IMR-90 (cell line): ENCODE results near the gene DHRS3. TPM values are rescaled to one million over a fixed set of nuclear protein-coding genes. Genes with fewer than 3 reads are reported as not detected.
A peak's percentile ranks its signal among the peaks of the same experiment; 100 is the strongest.

Source experiments
- ATAC-seq: fragments of 200-7000 bp; cut with Tn5 transposase; 2 replicates; pipeline ENCODE4 v1.9.1; 2020; ENCODE audit warnings: low read depth, mild to moderate bottlenecking, moderate library complexity
- BruUV-seq: library from RNA; stranded (reverse); fragments of 400-500 nt; replicated peaks from 2 replicates; lab custom pipeline; 2021; lab: Mats Ljungman, UMichigan
- CTCF ChIA-PET: fragments of 300-600 bp; formaldehyde crosslinking; extraction: SDS; loops from one replicate; lab custom pipeline; 2021; ENCODE audit warnings: antibody characterized with exemption; lab: Yijun Ruan, JAX
- POLR2A ChIA-PET: fragments of 300-600 bp; sonication (Branson Sonifier 250); formaldehyde crosslinking; loops from one replicate; lab custom pipeline; 2022; ENCODE audit warnings: antibody characterized with exemption; ENCODE audit not compliant: unreplicated experiment; lab: Charles Lee
- DNase-seq: peaks from one replicate; pipeline ENCODE4 v3.0.0; 2013
- H2AFZ ChIP-seq: replicated peaks from 2 replicates; pipeline ENCODE3; 2013; ENCODE audit warnings: low read length, mild to moderate bottlenecking; ENCODE audit not compliant: poor library complexity
- H2AK5ac ChIP-seq: 2 replicates; pipeline ENCODE4 v1.6.1; 2013; ENCODE audit warnings: low read depth, low read length, inconsistent platforms
- H2AK9ac ChIP-seq: replicated peaks from 2 replicates; pipeline ENCODE3; 2013; ENCODE audit warnings: mild to moderate bottlenecking, low read depth, low read length, moderate library complexity; ENCODE audit not compliant: poor library complexity
- H2BK120ac ChIP-seq: 2 replicates; pipeline ENCODE4 v1.6.1; 2013; ENCODE audit warnings: low read depth, low read length, inconsistent platforms
- H2BK15ac ChIP-seq: 3 replicates; pipeline ENCODE4 v1.6.1; 2013; ENCODE audit warnings: low read depth, low read length, inconsistent platforms
- H2BK20ac ChIP-seq: 2 replicates; pipeline ENCODE4 v1.6.1; 2013; ENCODE audit warnings: low read depth, mild to moderate bottlenecking, inconsistent platforms, low read length, moderate library complexity
- H2BK5ac ChIP-seq: 2 replicates; pipeline ENCODE4 v1.6.1; 2013; ENCODE audit warnings: mild to moderate bottlenecking, low read depth, low read length, inconsistent platforms; ENCODE audit not compliant: poor library complexity, severe bottlenecking
- H3K14ac ChIP-seq: replicated peaks from 2 replicates; pipeline ENCODE4 v1.6.1; 2013; ENCODE audit warnings: low read depth, low read length, inconsistent platforms
- H3K18ac ChIP-seq: 2 replicates; pipeline ENCODE4 v1.6.1; 2013; ENCODE audit warnings: low read depth, low read length, control low read depth
- H3K23ac ChIP-seq: 2 replicates; pipeline ENCODE4 v1.6.1; 2013; ENCODE audit warnings: low read depth, low read length, inconsistent platforms
- H3K27ac ChIP-seq: 2 replicates; pipeline ENCODE4 v1.5.1; 2013; ENCODE audit warnings: mild to moderate bottlenecking, control low read depth, low read length; ENCODE audit not compliant: insufficient read depth
- H3K27me3 ChIP-seq: 2 replicates; pipeline ENCODE4 v1.6.1; 2013; ENCODE audit warnings: low read length; ENCODE audit not compliant: control insufficient read depth, insufficient read depth
- H3K36me3 ChIP-seq: 2 replicates; pipeline ENCODE4 v1.6.1; 2013; ENCODE audit warnings: low read length, mixed read lengths; ENCODE audit not compliant: control insufficient read depth, insufficient read depth
- H3K4ac ChIP-seq: 2 replicates; pipeline ENCODE4 v1.6.1; 2013; ENCODE audit warnings: low read depth, low read length, inconsistent platforms
- H3K4me1 ChIP-seq: 2 replicates; pipeline ENCODE4 v1.6.1; 2013; ENCODE audit warnings: low read length, mixed read lengths; ENCODE audit not compliant: control insufficient read depth, insufficient read depth
- H3K4me2 ChIP-seq: 2 replicates; pipeline ENCODE4 v1.6.1; 2013; ENCODE audit warnings: low read depth, mild to moderate bottlenecking, control low read depth, low read length, moderate library complexity
- H3K4me3 ChIP-seq: 2 replicates; pipeline ENCODE4 v1.5.1; 2013; ENCODE audit warnings: low read depth, mild to moderate bottlenecking, control low read depth, low read length, moderate library complexity; ENCODE audit not compliant: insufficient read depth
- H3K56ac ChIP-seq: 2 replicates; pipeline ENCODE4 v1.6.1; 2013; ENCODE audit warnings: low read length, inconsistent platforms; ENCODE audit not compliant: insufficient read depth; ENCODE audit errors: extremely low read depth
- H3K79me1 ChIP-seq, 2 experiments: 2 replicates each; pipeline ENCODE4 v1.6.1; 2013; ENCODE audit warnings: low read length in 2 of 2, inconsistent platforms in 1 of 2, low read depth in 1 of 2
- H3K9ac ChIP-seq: 2 replicates; pipeline ENCODE4 v1.6.1; 2013; ENCODE audit warnings: low read depth, low read length, control low read depth
- H3K9me1 ChIP-seq: 2 replicates; pipeline ENCODE4 v1.6.1; 2013; ENCODE audit warnings: low read length, inconsistent platforms; ENCODE audit not compliant: insufficient read depth
- H3K9me3 ChIP-seq: 2 replicates; pipeline ENCODE4 v1.6.1; 2013; ENCODE audit warnings: low read length; ENCODE audit not compliant: control insufficient read depth, insufficient read depth
- H4K20me1 ChIP-seq: 2 replicates; pipeline ENCODE4 v1.6.1; 2013; ENCODE audit warnings: low read length, inconsistent platforms; ENCODE audit not compliant: insufficient read depth
- H4K5ac ChIP-seq: 2 replicates; pipeline ENCODE4 v1.6.1; 2013; ENCODE audit warnings: mild to moderate bottlenecking, low read depth, low read length, control low read depth
- H4K8ac ChIP-seq, 2 experiments: 2 replicates each; pipeline ENCODE4 v1.6.1; 2013; ENCODE audit warnings: low read depth in 2 of 2, low read length in 2 of 2, control low read depth in 1 of 2, inconsistent platforms in 1 of 2
- H4K91ac ChIP-seq: 2 replicates; pipeline ENCODE4 v1.6.1; 2013; ENCODE audit warnings: low read depth, low read length, inconsistent platforms; ENCODE audit not compliant: insufficient read depth
- POLR2A ChIP-seq: IDR thresholded peaks from 2 replicates; pipeline ENCODE4 v1.6.1; 2012; ENCODE audit warnings: mild to moderate bottlenecking, low read depth, low read length
- WGBS, 2 experiments: methylation state at CpG; one replicate each; pipeline versions ENCODE4 v1.1.5 to v1.1.7; 2013; ENCODE audit warnings: missing lambda C conversion rate in 2 of 2; ENCODE audit not compliant: insufficient read length in 1 of 2; ENCODE audit errors: extremely low coverage in 2 of 2; 5-methylcytosine and 5-hydroxymethylcytosine counted together
- dilution Hi-C: fragments of 300-500 bp; cut with HindIII; formaldehyde crosslinking; loops from one replicate; pipeline ENCODE4 v1.14.3; 2018; ENCODE audit warnings: low sequenced_read_pairs; ENCODE audit not compliant: unreplicated experiment
- in situ Hi-C: fragments of 300-500 bp; cut with MboI; formaldehyde crosslinking; loops from 3 replicates; pipeline ENCODE4 v1.14.3; 2019; ENCODE audit warnings: low sequenced_read_pairs, inconsistent platforms, mixed read lengths
- intact Hi-C: fragments of 100-400 bp; cut with micrococcal nuclease; formaldehyde crosslinking; loops from 2 replicates; pipeline ENCODE4 v1.10.0; 2022
- polyA plus RNA-seq, 3 experiments: library from polyadenylated mRNA; depleted of rRNA; stranded (reverse); fragments of >200 nt; gene quantifications; 2 replicates each; pipeline ENCODE4 v1.2.3, GENCODE V29; 2012; ENCODE audit warnings: low replicate concordance in 1 of 3
- total RNA-seq: library from RNA; depleted of rRNA; stranded (reverse); fragments of >200 nt; gene quantifications from 2 replicates; pipeline ENCODE4 v1.2.3, GENCODE V29; 2012
- TF ChIP-seq, protein P1 (sequence below): conservative IDR thresholded peaks from 2 replicates; pipeline ENCODE4 v1.5.1; 2012; ENCODE audit warnings: mild to moderate bottlenecking, low read depth, low read length, improper control_type of control experiment

Gene DHRS3
- total and polyA plus RNA-seq, 2 of the 4 experiments (the other 2 are of a cell fraction), result 11.2 to 14.5 TPM

- DNase-seq (no peak), ATAC-seq (no peak)
- Histone ChIP-seq H3K14ac (peak overlapping the region; percentile 66; the same call in 1 of the 2 replicates), H2BK15ac (peak overlapping the region; percentile 68; the same call in 2 of the 3 replicates), H4K5ac (no peak overlapping the region), H3K4ac (peak overlapping the region; percentile 65), H3K27me3 (no peaks in the 10 kb centered on the region), H3K4me1 (peaks cover 35% of the 10 kb centered on the region), H3K9me3 (no peaks in the 10 kb centered on the region), H2AFZ (peak overlapping the region; percentile 6), H3K27ac (no peak overlapping the region), H3K4me2 (no peak overlapping the region), H4K8ac (peak overlapping the region in 1 of 2 experiments; percentile 30; a peak in 1 of 4 replicates), H4K91ac (peak overlapping the region; percentile 33), H2BK20ac (peak overlapping the region; percentile 56), H3K18ac (peak overlapping the region; percentile 58; the same call in 1 of the 2 replicates), H2BK5ac (no peak overlapping the region), H2AK5ac (peak overlapping the region; percentile 97), H3K36me3 (no peaks in the 10 kb centered on the region), H3K9me1 (peaks cover 15% of the 10 kb centered on the region), H2AK9ac (peak overlapping the region; percentile 67), H2BK120ac (peak overlapping the region; percentile 72), H3K9ac (no peak overlapping the region), H3K56ac (no peak overlapping the region), H4K20me1 (peaks cover 9% of the 10 kb centered on the region; the same call in 1 of the 2 replicates), H3K4me3 (no peak overlapping the region), H3K79me1 (peaks cover 11 to 28% of the 10 kb centered on the region in 2 experiments; a peak in 3 of 4 replicates), H3K23ac (no peak overlapping the region)
- TF ChIP-seq, protein P1, sequence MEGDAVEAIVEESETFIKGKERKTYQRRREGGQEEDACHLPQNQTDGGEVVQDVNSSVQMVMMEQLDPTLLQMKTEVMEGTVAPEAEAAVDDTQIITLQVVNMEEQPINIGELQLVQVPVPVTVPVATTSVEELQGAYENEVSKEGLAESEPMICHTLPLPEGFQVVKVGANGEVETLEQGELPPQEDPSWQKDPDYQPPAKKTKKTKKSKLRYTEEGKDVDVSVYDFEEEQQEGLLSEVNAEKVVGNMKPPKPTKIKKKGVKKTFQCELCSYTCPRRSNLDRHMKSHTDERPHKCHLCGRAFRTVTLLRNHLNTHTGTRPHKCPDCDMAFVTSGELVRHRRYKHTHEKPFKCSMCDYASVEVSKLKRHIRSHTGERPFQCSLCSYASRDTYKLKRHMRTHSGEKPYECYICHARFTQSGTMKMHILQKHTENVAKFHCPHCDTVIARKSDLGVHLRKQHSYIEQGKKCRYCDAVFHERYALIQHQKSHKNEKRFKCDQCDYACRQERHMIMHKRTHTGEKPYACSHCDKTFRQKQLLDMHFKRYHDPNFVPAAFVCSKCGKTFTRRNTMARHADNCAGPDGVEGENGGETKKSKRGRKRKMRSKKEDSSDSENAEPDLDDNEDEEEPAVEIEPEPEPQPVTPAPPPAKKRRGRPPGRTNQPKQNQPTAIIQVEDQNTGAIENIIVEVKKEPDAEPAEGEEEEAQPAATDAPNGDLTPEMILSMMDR, result 0 out of 2 replicates have a peak, but pooled peaks have one; percentile 25
- no peak for TF ChIP-seq POLR2A
- ChIA-PET POLR2A (no interaction called here), CTCF (interaction anchor here (0.7 to 1.0 kb wide), 2 partner anchors 18 to 185 kb away, joined by 3 read pairs; partner anchors contain the start of gene DHRS3)
- 100% methylated on average over 2 of the region's 9 CpGs; no CpG with 5 or more reads in 1 of the 2 experiments for WGBS, 2 experiments
- intact Hi-C loops (no loop called here), in situ Hi-C loops (loop anchor here (25.0 kb wide), 1 partner anchor 189 kb away; no protein-coding TSS in a partner anchor), dilution Hi-C loops (no loop called here)
- no TSS peak for BruUV-seq
Observed at GRCh38 chr1:12600880-12601633, 17.0 kb downstream of the DHRS3 start.
